Measurements from ENCODE around the gene RSPO3.
A peak's percentile ranks its signal among the peaks of the same experiment; 100 is the strongest.

Gene RSPO3

DNA sequence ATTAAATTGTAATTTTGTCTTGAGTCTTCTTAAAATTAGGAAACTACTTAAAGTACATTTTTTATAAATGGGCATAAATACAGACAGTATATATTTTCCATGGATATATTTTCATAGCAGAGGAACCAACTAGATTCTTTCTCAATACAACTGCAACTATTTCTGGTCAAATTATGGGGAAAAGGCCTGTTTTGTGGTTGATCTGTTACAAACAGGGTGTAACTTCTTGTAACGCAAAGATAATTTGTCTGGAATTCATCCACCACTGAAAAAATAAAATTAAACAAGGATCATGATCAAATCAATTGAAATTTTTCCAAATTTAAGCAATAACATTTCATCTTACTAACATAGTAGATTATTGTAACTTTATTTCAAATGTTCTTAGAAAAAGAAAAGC lies 81.0 kb downstream of the RSPO3 start:
- H3K4me1 ChIP-seq (ENCODE audit: control insufficient read depth in 1 of 2, insufficient read depth in 1 of 2, low read depth in 1 of 2, low read length in 1 of 2) = peaks cover 23 to 41% of the 10 kb centered on the region in 2 experiments
- H3K36me3 ChIP-seq = no peaks in the 10 kb centered on the region
- no peaks in the 10 kb centered on the region for H3K9me3 ChIP-seq
- H3K27me3 ChIP-seq = no peaks in the 10 kb centered on the region
- TF ChIP-seq, protein P1, sequence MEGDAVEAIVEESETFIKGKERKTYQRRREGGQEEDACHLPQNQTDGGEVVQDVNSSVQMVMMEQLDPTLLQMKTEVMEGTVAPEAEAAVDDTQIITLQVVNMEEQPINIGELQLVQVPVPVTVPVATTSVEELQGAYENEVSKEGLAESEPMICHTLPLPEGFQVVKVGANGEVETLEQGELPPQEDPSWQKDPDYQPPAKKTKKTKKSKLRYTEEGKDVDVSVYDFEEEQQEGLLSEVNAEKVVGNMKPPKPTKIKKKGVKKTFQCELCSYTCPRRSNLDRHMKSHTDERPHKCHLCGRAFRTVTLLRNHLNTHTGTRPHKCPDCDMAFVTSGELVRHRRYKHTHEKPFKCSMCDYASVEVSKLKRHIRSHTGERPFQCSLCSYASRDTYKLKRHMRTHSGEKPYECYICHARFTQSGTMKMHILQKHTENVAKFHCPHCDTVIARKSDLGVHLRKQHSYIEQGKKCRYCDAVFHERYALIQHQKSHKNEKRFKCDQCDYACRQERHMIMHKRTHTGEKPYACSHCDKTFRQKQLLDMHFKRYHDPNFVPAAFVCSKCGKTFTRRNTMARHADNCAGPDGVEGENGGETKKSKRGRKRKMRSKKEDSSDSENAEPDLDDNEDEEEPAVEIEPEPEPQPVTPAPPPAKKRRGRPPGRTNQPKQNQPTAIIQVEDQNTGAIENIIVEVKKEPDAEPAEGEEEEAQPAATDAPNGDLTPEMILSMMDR (IDR thresholded peaks at IDR 0.05) = no peak
- H3K27ac ChIP-seq = peak overlapping the region; percentile 4
- no peak overlapping the region for H3K4me3 ChIP-seq (ENCODE audit: low read depth in 1 of 2, low read length in 1 of 2)

DNA sequence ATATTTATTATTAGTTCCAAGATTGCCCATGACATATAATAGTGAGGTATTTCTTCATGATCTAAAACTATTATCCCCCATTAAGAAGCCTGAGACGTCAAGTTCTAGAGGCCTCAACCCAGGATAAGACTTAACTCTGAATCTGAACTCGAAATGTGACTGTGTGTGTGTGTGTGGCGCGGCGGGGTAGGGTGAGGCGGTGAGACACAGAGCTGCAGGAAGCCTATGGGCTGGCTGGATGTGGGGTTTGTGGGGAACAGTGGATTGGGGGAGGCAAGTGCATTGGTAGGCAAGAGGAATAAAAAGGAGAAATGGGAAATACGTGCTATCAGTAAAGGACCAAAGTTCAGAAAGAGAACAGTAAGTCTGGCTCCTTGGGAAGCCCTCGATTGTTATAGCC lies 81.6 kb downstream of the RSPO3 start:
- Histone ChIP-seq H3K36me3 (no peaks in the 10 kb centered on the region), H3K27me3 (no peaks in the 10 kb centered on the region), H3K9me3 (no peaks in the 10 kb centered on the region), H3K27ac (no peak overlapping the region), H3K4me3 (ENCODE audit: low read depth in 1 of 2, low read length in 1 of 2) (no peak overlapping the region), H3K4me1 (ENCODE audit: control insufficient read depth in 1 of 2, insufficient read depth in 1 of 2, low read depth in 1 of 2, low read length in 1 of 2) (peaks cover 29 to 47% of the 10 kb centered on the region in 2 experiments)
- TF ChIP-seq, protein P1 (IDR thresholded peaks at IDR 0.05) = no peak

DNA sequence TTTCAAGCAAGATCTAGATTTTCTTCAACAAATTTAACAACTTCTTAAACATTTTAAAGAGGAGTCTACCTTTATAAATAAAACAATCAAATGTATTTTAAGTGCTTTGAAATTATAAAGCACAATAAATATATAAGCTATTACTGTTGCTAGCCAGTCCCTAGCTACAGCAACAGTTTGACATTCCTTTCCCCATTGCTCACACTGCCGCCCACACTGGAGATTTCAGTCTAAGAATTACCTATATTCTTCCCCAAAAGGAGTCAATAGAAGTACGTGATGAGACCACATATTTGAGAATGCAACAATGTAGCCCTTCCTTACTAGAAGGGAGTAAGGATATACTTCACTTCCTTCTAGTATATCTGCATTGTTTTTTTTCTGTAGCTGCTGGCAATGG lies 82.8 kb downstream of the RSPO3 start:
- Histone ChIP-seq H3K4me3 (ENCODE audit: low read depth in 1 of 2, low read length in 1 of 2) (no peak overlapping the region), H3K27ac (no peak overlapping the region), H3K36me3 (no peaks in the 10 kb centered on the region), H3K9me3 (no peaks in the 10 kb centered on the region), H3K4me1 (ENCODE audit: control insufficient read depth in 1 of 2, insufficient read depth in 1 of 2, low read depth in 1 of 2, low read length in 1 of 2) (peaks cover 31 to 50% of the 10 kb centered on the region in 2 experiments), H3K27me3 (no peaks in the 10 kb centered on the region)
- TF ChIP-seq, protein P1 (IDR thresholded peaks at IDR 0.05) = no peak

DNA sequence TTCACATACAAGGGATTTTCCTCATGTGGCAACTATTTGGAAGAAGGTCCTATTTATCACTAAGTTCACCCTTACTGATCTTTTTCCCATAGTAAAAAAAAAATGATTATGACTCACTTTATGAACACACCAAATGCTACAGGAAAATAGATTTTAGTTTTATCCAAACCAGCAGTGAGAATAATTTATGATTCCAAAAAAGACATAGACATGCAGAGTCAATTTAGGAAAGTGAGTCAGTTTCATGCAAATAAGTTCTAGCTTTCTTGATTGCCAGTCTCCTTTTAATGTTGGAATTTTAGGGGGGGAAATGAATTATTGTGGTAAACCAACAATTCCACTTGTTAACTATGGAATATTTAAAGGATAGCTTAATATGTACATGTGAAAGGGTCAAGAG lies 84.2 kb downstream of the RSPO3 start:
- no peak overlapping the region for H3K27ac ChIP-seq
- H3K4me1 ChIP-seq (ENCODE audit: control insufficient read depth in 1 of 2, insufficient read depth in 1 of 2, low read depth in 1 of 2, low read length in 1 of 2) = peaks cover 31 to 50% of the 10 kb centered on the region in 2 experiments
- H3K9me3 ChIP-seq = no peaks in the 10 kb centered on the region
- H3K27me3 ChIP-seq = peaks cover 4% of the 10 kb centered on the region
- TF ChIP-seq, protein P1 (IDR thresholded peaks at IDR 0.05) = no peak
- H3K36me3 ChIP-seq = no peaks in the 10 kb centered on the region
- no peak overlapping the region for H3K4me3 ChIP-seq (ENCODE audit: low read depth in 1 of 2, low read length in 1 of 2)

DNA sequence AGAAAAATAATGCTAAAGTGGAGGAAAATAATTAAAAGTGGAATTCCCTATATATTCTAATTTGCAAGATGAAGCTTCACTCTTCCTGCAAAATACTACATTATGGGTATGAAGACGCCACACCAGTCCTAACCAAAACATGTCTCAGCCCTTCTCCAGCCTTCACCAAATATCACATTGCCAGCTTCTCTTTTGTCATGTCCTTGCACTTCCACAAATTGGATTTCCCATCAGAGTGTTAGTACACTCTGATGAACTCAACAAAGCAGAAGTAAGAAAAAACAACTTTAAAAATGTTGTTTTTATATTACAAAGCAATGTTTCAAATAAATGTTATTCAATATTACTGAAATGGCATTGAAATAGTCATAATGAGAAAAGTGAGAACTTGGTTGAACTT lies 85.8 kb downstream of the RSPO3 start:
- no peaks in the 10 kb centered on the region for H3K36me3 ChIP-seq
- no peaks in the 10 kb centered on the region for H3K9me3 ChIP-seq
- H3K27me3 ChIP-seq = peaks cover 17% of the 10 kb centered on the region
- peak overlapping the region; percentile 68 for H3K27ac ChIP-seq
- TF ChIP-seq, protein P1 (IDR thresholded peaks at IDR 0.05) = no peak
- H3K4me3 ChIP-seq (ENCODE audit: low read depth in 1 of 2, low read length in 1 of 2) = peak overlapping the region in 1 of 2 experiments; percentile 17
- H3K4me1 ChIP-seq (ENCODE audit: control insufficient read depth in 1 of 2, insufficient read depth in 1 of 2, low read depth in 1 of 2, low read length in 1 of 2) = peaks cover 24 to 34% of the 10 kb centered on the region in 2 experiments

DNA sequence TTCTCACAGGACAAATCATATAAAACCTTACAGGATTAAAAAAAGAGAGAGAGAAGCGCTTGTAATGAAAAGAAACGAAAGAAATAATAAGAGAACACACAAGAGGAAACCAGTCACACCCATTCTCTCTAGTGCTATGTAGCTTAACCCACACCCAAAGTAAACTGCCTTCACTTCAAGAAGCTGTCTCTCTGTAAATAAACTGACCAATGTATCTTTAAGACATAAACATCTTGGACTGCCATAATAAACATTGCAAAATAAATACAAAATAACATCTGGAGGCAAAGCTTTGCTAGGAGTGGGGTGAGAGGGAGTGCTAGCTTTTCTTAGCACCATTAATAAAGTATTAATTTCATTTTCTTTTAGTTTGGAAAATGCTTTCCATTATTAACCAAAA lies 86.6 kb downstream of the RSPO3 start:
- Histone ChIP-seq H3K36me3 (no peaks in the 10 kb centered on the region), H3K27ac (peak overlapping the region; percentile 68), H3K4me1 (ENCODE audit: control insufficient read depth in 1 of 2, insufficient read depth in 1 of 2, low read depth in 1 of 2, low read length in 1 of 2) (peaks cover 17 to 27% of the 10 kb centered on the region in 2 experiments), H3K4me3 (ENCODE audit: low read depth in 1 of 2, low read length in 1 of 2) (no peak overlapping the region), H3K27me3 (peaks cover 17% of the 10 kb centered on the region), H3K9me3 (no peaks in the 10 kb centered on the region)
- TF ChIP-seq, protein P1 (IDR thresholded peaks at IDR 0.05) = no peak

Data from neutrophil (primary cell).